Adipose tissue (tissue), 3 donors: ENCODE measurements around the gene CDPF1. TPM values are rescaled to one million over a fixed set of nuclear protein-coding genes. Genes with fewer than 3 reads are reported as not detected.
A peak's percentile ranks its signal among the peaks of the same experiment; 100 is the strongest.

Experiments used
- H3K27ac ChIP-seq: one replicate; pipeline ENCODE4 v1.5.1; 2013; ENCODE audit warnings: low read depth, low read length
- WGBS, 3 donors: extraction: QIAGEN DNeasy Blood & Tissue Kit; methylation state at CpG; one replicate each; pipeline ENCODE4 v1.1.7; 2013; 5-methylcytosine and 5-hydroxymethylcytosine counted together
- polyA plus RNA-seq, 3 donors: library from polyadenylated mRNA; stranded (reverse); fragments of 200-250 nt; gene quantifications; one replicate each; pipeline ENCODE4 v1.2.3, GENCODE V29; 2013
- donor health status: healthy with polysubstance abuse.
- donor health status: Bipolar disorder and iron deficiency.
- donor health status: healthy.

Gene CDPF1
- 10 to 100 TPM in 1 of 3 donors, 1 to 10 TPM in 2; 6.2 to 10.5 (median 9.0) TPM for polyA plus RNA-seq

- H3K27ac ChIP-seq, result no peak within 1 kb of the TSS
- WGBS, 3 donors, result 0 to 1% (median 1%) methylated on average over 69 to 89 of the region's 89 CpGs
These were observed at the start of gene CDPF1 for GRCh38 chr22:46250035-46250782. Gene CDPF1, minus strand, starts transcription at chr22:46250293. Its CDS starts 2,009 bp downstream, at chr22:46248284.

GRCh38 chr22:46299101-46299500 is 49.0 kb upstream of the CDPF1 start:
- WGBS, 3 donors, result 97 to 98% (median 97%) methylated on average over 13 of the region's 13 CpGs
- no peak overlapping the region for H3K27ac ChIP-seq

- no peak overlapping the region for H3K27ac ChIP-seq
- 5 to 7% (median 6%) methylated on average over 32 of the region's 32 CpGs for WGBS, 3 donors
These were observed 47.2 kb upstream of the CDPF1 start for GRCh38 chr22:46297151-46297812.

- WGBS, 3 donors, result 1% methylated on average over 64 to 76 of the region's 76 CpGs
- H3K27ac ChIP-seq, result peak within 1 kb of the TSS; percentile 71
These were observed 46.4 kb upstream of the CDPF1 start, which contains the start of gene GTSE1 for GRCh38 chr22:46296257-46297150. Gene GTSE1, plus strand, starts transcription at chr22:46296870. Its CDS starts 531 bp downstream, at chr22:46297401.

GRCh38 chr22:46295277-46295971 is 45.3 kb upstream of the CDPF1 start:
- WGBS, 3 donors, result 75 to 88% (median 76%) methylated on average over 4 of the region's 4 CpGs
- H3K27ac ChIP-seq, result no peak overlapping the region

- WGBS, 3 donors, result 70 to 100% (median 79%) methylated on average over 2 of the region's 2 CpGs
- H3K27ac ChIP-seq, result no peak overlapping the region
These were observed 44.7 kb upstream of the CDPF1 start for GRCh38 chr22:46294784-46295183.

- no peak overlapping the region for H3K27ac ChIP-seq
- 63 to 89% (median 64%) methylated on average over 11 of the region's 11 CpGs for WGBS, 3 donors
These were observed 43.6 kb upstream of the CDPF1 start for GRCh38 chr22:46293577-46294260.

GRCh38 chr22:46292732-46293131 is 42.6 kb upstream of the CDPF1 start:
- 84 to 93% (median 89%) methylated on average over 14 of the region's 14 CpGs for WGBS, 3 donors
- no peak overlapping the region for H3K27ac ChIP-seq

GRCh38 chr22:46292173-46292572 is 42.1 kb upstream of the CDPF1 start:
- 96 to 99% (median 97%) methylated on average over 3 of the region's 3 CpGs for WGBS, 3 donors
- H3K27ac ChIP-seq, result no peak overlapping the region

- 95 to 98% (median 96%) methylated on average over 22 to 23 of the region's 23 CpGs for WGBS, 3 donors
- no peak overlapping the region for H3K27ac ChIP-seq
These were observed 41.0 kb upstream of the CDPF1 start for GRCh38 chr22:46290843-46291785.

- 93 to 94% (median 94%) methylated on average over 17 of the region's 17 CpGs for WGBS, 3 donors
- H3K27ac ChIP-seq, result no peak overlapping the region
These were observed 40.2 kb upstream of the CDPF1 start for GRCh38 chr22:46290121-46290842.

GRCh38 chr22:46289244-46289891 is 39.3 kb upstream of the CDPF1 start:
- no peak overlapping the region for H3K27ac ChIP-seq
- WGBS, 3 donors, result 83 to 84% (median 84%) methylated on average over 33 of the region's 33 CpGs

GRCh38 chr22:46288846-46289243 is 38.8 kb upstream of the CDPF1 start:
- 87 to 88% (median 88%) methylated on average over 7 of the region's 7 CpGs for WGBS, 3 donors
- H3K27ac ChIP-seq, result no peak overlapping the region

GRCh38 chr22:46287873-46288751 is 38.0 kb upstream of the CDPF1 start:
- WGBS, 3 donors, result 46 to 78% (median 48%) methylated on average over 24 of the region's 24 CpGs
- H3K27ac ChIP-seq, result peak overlapping the region; percentile 15
